ENCODE data around the gene APOL2.
"Not testable (repeated sequence)": the region's sequence is repeated elsewhere in the genome, so short reads cannot be mapped to it uniquely, and the experiment has no call there.

APOL2 gene

GRCh38 chr22:36239150-36239400, 252 bp downstream of the APOL2 start:
- no peak for DNase-seq (ENCODE audit: low spot score)

- peak; percentile 62 for DNase-seq (ENCODE audit: low spot score)
These were observed 766 bp downstream of the APOL2 start for GRCh38 chr22:36238373-36239149.

GRCh38 chr22:36237462-36238372, 1.6 kb downstream of the APOL2 start:
- DNase-seq (ENCODE audit: low spot score), result peak; percentile 46

DNA sequence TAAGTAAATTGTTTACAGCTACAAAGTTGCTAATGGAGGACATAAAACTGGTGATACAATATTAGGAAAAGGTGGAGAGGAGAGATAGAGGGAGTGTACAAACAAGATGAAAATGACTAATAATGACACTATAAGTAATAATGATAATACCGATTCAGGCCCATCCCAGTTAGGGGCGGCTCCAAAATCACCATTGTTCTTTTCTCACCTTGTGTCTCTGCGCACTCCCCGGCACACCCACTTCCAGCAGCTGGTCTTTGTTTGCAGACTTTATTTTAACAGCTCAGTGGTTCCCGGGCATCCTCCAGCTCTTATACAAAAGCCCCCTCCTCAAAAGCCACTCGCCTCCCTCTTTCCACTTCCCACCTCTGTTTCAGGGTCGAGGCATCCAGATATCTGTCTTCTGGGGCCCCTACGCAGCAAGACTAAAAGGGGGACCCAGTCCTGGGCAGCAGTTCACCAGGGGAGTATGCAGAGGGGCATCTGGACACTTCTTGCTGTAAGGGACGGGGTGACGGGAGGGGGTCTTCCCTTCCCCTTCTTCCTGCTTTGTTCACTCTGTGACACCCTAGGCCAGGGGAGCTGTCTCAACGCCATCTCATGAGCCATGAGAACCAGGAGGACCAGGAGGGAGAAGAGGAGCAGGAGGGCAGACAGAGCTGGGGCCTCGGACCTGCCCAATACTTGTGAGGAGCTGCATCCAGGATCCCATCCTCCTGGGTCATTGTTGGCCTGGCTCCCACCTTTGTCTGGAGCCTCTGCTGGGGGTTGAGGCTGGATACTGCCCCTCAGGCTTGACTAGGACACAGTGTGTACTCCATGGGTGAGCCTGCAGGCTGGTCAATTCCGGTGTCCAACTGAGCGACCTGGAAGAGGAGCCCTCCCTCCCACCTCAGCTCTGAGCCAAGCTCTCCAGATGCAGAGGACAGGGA, 2.7 kb downstream of the APOL2 start:
- DNase-seq (ENCODE audit: low spot score), result no peak

- DNase-seq (ENCODE audit: low spot score), result no peak
These were observed 3.7 kb downstream of the APOL2 start for GRCh38 chr22:36235585-36235984.

DNA sequence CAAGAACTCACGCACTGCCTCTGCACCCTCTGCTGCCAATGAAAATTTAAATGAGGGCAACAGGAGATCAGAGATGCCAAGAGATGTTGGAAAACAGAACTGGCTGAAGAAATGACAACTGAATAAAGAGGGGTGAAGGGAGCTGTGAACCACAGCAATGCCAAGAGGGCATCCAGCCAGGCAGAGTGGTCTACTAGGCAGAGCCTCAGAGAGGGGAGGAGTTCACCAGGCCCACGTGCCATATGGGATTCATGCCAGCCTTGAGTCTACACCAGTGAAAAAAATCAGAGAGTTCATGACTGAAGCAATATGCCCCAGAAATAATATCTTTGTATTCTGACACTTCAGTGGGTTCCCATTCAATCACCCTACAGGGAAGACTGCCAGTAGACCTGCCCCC, 4.4 kb downstream of the APOL2 start:
- no peak for DNase-seq (ENCODE audit: low spot score)

GRCh38 chr22:36234213-36234612, 5.1 kb downstream of the APOL2 start:
- no peak for DNase-seq (ENCODE audit: low spot score)

DNA sequence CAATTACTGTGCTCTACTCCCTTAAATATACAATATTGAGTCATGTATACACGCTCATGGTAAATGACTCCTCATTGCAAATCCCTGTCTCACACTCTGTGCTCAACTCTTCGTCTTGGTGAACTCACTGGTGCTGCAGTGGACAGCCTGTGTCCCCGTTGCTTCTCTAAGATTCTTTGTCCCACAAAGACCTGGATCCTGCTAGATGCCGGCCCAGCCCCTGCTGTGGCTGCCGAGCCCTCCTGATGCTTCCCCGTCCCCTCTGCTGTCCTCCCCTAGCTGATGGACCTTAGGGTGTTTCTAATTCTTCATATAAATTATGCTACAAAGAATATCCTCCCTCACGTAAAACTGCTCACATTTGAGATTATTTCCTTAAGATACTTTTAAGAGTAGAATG, 5.5 kb downstream of the APOL2 start:
- no peak for DNase-seq (ENCODE audit: low spot score)

DNA sequence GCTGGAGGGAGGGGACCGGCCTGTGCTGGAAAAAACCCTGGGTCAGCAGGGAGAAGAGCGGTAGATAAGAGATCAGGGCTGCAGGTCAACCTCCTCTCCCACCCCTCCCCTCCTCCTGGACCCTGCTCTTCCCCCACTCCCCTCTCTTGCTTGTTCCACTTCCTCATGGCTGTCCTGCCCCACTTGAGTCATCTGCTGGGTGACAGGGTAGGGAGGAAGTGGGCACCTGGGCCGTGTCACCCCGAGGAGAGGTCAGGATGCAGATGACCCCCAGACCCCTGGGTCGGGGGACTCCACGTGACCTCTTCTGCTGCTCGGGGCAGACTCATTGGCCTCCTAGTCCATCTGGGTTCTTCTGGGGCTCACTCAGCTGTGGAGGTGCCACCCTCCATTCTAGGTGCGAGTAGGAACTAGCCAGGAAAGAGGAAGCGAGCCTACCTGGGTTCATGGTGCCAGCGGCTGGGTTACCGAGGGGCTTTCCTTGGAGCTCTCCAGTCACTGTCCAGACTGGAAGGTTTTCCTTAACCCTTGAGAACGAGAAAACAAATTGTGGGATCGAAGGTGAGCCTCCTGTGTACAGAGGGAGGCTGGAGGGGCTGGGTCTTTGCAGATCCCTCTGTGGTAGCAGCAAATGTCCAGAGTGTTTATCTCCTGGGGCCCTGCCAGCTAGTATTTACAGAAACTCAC, 6.5 kb downstream of the APOL2 start:
- DNase-seq (ENCODE audit: low spot score), result no peak

GRCh38 chr22:36231051-36231450, 8.3 kb downstream of the APOL2 start:
- not testable (repeated sequence) for DNase-seq (ENCODE audit: low spot score)

DNA sequence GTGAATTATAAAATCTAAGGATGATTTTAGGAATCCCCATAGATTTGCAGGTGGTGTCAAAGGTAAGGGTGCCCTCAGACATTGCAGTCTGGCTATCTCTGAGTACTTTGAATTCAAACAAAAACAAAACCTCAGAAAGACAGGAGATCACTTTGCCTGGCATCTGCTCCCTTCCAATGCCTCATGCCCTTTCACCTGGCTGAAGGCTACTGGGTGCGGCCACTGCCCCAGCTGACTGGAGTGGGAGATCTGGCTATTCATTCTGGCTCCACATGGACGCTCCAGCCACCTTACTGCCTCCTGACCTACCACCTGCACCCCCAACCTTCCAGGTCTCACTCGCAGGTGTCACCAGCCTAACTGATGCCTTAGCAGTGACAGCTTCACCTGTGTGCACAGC, 9.7 kb downstream of the APOL2 start:
- not testable (repeated sequence) for DNase-seq (ENCODE audit: low spot score)

DNA sequence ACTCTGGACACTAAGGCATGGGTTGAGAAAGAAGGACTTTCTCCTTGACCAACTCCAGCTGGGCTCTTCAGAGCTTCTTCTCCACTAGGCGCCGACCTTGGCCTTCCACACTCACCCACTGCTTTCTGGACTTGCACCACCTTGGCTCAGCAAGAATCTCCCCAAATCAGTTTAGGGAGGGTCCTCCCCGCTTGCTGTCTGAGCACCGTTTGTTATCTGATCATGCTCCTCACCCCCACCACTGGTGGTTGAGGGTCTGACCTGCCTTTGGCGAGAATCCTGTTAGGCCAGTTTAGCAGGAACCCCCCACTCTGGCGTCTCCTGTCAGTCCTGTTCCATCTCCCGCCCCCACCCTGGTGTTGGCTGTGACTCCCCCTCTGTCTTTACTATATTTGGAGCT, 10.4 kb downstream of the APOL2 start:
- no peak for DNase-seq (ENCODE audit: low spot score)

GRCh38 chr22:36228369-36228768, 11.0 kb downstream of the APOL2 start:
- not testable (repeated sequence) for DNase-seq (ENCODE audit: low spot score)

GRCh38 chr22:36227806-36228205, 11.5 kb downstream of the APOL2 start:
- no peak for DNase-seq (ENCODE audit: low spot score)

GRCh38 chr22:36227396-36227795, 11.9 kb downstream of the APOL2 start:
- no peak for DNase-seq (ENCODE audit: low spot score)

DNA sequence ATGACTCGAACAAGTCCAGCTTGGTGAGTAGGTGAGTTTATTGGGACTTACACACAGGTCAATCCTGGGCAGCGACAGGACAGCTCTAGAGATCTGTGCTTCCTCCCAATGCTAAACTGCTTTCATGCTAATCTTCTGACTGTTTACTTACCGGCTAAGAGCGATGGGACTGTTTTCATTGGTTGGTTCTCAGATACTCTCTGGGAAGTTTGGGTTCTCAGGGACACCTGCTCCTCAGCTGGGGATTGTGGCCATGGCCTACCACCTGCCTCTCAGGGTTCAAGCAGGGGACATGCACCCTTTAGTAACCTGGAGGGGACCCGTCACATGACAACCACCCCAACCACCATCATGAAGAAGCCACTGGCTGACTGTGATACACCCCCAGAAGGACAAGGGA, 13.1 kb downstream of the APOL2 start:
- DNase-seq (ENCODE audit: low spot score), result no peak

- no peak for DNase-seq (ENCODE audit: low spot score)
These were observed 13.9 kb downstream of the APOL2 start for GRCh38 chr22:36225333-36225922.

DNA sequence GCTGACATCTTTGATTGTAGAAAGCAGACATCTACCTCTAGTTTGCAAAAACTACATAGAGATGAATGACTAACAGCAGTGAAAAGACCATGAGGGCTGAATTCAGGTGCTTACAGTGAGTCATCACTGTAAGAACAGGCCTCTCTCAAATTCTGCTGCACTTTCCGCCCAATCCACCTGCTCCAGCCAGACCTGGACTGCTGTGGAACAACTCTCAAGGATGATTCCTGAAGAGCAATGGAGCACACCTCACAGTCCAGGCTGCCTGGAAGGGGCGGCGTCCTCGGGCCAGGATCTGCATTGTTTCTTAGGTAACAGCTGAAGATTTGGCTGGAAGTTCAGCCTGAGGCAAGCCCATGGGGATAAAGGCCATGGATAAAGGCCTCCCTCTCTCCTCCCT, 15.1 kb downstream of the APOL2 start:
- no peak for DNase-seq (ENCODE audit: low spot score)

GRCh38 chr22:36223504-36223903, 15.8 kb downstream of the APOL2 start:
- no peak for DNase-seq (ENCODE audit: low spot score)

GRCh38 chr22:36222887-36223450, 16.4 kb downstream of the APOL2 start:
- DNase-seq (ENCODE audit: low spot score), result no peak
